ENCODE data around the gene GALNT15. TPM values are rescaled to one million over a fixed set of nuclear protein-coding genes. Genes with fewer than 3 reads are reported as not detected.
A peak's percentile ranks its signal among the peaks of the same experiment; 100 is the strongest.

The GALNT15 gene, protein sequence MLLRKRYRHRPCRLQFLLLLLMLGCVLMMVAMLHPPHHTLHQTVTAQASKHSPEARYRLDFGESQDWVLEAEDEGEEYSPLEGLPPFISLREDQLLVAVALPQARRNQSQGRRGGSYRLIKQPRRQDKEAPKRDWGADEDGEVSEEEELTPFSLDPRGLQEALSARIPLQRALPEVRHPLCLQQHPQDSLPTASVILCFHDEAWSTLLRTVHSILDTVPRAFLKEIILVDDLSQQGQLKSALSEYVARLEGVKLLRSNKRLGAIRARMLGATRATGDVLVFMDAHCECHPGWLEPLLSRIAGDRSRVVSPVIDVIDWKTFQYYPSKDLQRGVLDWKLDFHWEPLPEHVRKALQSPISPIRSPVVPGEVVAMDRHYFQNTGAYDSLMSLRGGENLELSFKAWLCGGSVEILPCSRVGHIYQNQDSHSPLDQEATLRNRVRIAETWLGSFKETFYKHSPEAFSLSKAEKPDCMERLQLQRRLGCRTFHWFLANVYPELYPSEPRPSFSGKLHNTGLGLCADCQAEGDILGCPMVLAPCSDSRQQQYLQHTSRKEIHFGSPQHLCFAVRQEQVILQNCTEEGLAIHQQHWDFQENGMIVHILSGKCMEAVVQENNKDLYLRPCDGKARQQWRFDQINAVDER
- total RNA-seq = 15.5 TPM

- DNase-seq (ENCODE audit: low spot score) = peak; percentile 73
Observed at GRCh38 chr3:16174389-16174788, at the start of gene GALNT15. Gene GALNT15 (plus strand): TSS chr3:16174680. CDS start chr3:16175152, 472 bp downstream.

DNA sequence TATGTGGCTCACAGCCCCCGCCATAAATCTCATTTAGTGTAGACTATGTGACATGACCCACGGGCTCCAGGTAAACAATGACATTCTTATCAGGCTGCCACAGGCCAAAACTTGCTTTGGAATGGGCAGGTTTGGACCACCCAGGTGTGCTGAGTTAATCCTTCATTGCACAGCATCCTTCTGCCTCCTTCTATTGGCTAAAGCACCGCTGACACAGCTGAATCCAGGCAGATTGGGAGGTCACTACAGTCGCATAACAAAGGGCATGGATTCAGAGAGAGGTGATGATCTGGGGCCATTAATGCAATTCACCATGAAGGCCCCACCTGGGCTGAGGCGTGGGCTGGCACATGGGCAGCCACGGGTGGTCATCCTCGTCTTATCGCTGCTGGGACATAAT lies 47.8 kb upstream of the GALNT15 start:
- no peak for DNase-seq (ENCODE audit: low spot score)

DNA sequence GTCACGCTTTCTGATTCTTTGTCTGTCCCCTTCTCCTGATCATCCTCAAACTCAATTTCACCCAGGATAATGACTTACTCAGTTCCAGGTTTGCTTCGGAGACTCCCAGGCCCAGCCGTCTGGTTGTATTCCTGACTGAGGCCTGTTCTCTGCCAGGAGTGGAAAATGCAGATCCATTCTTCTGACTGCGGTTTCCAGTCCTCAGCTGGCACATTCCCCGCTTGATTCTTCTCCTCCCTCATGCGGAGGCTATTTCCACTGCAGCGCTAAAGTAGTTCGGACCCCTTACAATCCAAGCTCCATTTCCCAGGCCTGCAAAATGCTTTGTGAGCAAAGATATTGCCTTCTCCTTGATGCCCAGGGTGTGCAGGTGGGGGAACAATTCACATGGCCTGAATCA lies 47.2 kb upstream of the GALNT15 start:
- no peak for DNase-seq (ENCODE audit: low spot score)

DNA sequence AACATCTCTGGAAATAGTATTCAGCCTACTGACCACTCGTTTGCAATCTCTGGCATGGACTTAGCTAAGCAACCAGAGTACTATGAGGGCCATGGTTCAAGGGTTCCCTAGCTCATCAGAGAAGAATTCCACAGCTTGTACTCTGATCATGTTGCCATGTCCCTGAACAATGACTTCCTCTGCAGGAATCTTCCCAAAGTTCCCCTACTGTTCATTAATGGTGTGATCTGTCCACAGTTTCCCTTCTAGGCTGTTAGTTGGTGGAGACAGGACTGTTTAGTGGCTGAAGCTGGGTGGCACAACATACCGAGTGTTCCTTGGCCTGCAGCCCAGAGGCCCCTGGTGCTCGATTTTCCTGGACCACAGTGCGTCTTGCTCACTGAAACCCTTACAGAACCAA lies 44.4 kb upstream of the GALNT15 start:
- no peak for DNase-seq (ENCODE audit: low spot score)

GRCh38 chr3:16132190-16132589 lies 42.3 kb upstream of the GALNT15 start:
- no peak for DNase-seq (ENCODE audit: low spot score)

DNA sequence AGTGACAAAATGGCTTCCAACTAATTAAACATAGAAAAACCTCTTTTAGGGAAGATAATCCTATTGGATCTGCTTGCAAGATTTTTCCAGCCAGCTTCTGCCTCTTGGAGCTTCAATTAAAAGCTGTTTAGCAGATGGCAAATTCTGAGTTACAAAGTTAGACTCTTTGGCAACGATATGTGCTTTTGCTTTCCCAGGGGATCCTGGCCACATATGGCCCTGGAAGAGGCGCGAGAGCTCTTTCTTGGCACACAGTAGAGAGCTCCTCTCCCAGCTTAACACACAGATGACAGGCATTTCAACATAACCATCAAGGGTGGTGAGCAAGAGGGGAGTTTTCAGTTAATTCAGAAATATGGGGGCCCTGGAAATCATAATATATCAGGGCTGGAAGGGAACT lies 41.6 kb upstream of the GALNT15 start:
- no peak for DNase-seq (ENCODE audit: low spot score)

GRCh38 chr3:16134173-16134928 lies 40.1 kb upstream of the GALNT15 start:
- no peak for DNase-seq (ENCODE audit: low spot score)

- no peak for DNase-seq (ENCODE audit: low spot score)
Observed at GRCh38 chr3:16136055-16136454, 38.4 kb upstream of the GALNT15 start.

DNA sequence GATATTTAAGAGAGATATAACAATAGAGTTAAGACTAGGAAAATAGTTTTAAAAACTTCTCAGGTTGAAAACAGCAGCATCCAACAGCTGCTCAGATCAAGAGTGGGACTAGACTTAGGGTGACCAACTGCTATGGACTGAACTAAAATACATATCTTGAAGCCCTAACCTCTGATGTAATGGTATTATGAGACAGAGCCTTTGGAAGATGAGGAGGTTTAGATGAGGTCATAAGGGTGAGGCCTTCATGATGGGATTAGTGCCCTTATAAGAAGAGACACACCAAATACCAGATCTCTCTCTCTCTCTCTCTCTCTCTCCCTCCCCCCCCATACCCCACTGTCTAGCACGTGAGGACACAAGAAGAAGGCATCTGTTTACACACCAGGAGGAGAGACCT lies 37.4 kb upstream of the GALNT15 start:
- no peak for DNase-seq (ENCODE audit: low spot score)

DNA sequence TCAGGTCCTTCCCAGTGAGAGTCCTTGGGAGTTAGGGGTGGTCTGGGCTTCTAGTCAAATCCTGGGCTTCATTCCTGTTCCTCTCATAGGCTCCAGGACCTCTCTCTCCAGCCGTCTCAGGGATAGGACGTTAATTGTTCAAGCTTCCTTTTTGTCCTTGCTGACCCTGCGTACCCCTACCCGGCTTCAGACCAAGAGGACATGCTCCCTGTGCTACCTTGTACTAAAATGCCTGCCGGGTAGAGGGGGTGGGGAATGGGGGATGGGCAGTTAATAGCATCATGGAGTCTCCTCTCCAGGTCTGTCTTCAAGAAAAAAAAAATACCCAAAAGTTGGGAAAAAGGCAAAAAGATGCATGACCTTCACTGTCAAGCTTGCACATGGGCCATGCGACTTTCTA lies 36.5 kb upstream of the GALNT15 start:
- no peak for DNase-seq (ENCODE audit: low spot score)

DNA sequence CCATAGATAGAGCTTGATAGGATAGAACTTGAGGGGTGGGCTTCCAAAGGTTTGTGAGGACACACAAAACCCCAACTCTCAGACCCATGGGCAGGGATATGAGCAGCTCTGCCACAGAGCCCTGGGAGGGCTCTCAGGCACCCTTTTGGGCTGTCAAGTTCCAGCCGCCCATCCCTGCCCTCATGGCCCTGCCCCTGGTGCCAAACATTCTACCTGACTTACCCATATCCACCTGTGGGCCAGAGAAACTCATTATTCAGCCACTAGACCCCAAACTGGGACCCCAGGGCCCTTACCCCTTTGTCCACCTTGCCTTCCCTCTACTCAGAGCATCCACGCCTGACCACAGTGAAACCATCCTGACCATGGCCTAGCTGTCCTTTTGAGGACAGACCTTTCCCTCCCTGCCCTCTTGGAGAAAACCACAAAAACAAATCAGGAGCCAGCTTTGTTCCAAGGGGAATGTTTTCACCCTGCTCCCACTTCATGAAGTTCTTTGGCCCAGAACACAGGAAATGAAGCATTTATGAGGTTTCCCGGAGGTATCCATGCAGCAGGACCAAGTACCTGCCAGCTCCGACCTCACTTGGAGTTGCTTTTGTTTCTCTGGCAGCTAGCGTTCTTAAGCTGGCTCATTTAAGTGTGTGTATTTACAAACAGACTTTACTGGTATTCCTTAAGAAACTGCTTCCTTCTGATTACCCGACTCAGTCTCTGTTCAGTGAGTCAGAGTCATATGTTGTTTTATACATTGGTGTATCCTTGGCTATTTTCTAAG lies 34.2 kb upstream of the GALNT15 start:
- no peak for DNase-seq (ENCODE audit: low spot score)

DNA sequence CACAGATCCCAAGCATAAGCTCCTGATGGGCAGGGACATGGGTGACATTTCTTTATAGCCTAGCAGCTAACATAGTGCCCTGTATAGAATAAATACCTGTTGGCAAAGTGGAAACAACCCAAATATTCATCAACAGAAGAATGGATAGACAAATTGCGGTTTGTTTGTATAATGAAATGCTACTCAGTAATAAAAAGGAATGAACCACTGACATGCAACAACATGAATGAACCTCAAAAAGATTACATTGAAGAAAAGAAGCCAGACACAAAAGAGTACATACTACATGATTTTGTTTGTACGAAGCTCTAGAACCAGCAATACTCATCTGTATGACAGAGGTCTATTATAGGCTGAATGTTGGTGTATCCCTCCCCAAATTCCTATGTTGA lies 33.6 kb upstream of the GALNT15 start:
- no peak for DNase-seq (ENCODE audit: low spot score)

- DNase-seq (ENCODE audit: low spot score) = no peak
Observed at GRCh38 chr3:16142350-16143025, 32.0 kb upstream of the GALNT15 start.

DNA sequence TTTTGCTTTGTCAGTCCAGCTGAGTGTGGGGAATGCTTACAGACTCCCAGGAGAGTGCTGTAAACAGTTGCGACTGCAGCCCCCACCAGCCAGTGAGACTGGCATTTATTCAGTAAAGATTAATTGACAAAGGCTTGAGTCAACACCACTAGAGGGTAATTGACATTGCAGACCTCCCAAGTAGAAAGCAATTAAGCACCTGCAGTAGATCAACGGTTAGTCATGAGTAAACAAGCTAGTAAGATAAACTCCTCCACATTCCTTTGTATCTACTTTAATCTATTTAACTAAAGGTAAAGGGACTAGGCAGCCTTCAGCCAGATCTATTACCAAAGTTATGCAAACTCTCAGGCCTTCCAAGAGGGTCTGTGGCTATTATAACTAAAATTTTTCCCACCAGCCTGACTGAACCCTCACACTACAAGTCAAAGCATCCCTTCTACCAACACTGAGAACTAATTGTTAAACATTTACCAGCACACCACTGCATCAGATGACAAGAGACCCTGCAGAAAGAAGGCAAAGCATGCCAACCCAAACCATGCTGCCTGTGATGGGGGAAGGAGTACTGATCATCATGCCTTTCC lies 30.5 kb upstream of the GALNT15 start:
- no peak for DNase-seq (ENCODE audit: low spot score)

DNA sequence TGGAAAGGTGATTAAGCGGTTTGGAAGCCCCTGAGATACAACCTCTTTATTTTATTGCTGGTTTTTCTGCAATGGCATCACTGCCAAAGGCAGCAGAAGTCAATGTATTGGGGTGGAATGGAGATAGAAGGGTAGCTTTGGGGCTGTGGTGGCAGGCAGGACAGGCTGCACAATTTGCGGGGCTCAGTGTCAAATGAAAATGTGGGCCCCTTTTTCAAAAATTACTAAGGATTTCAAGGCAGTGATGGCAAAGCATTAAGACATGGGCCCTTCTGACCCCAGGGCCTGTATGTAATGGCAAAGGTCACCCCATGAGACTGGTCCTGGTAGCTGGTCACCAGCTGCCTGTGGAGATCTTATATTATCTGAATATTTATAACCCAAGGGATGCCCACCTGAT lies 29.3 kb upstream of the GALNT15 start:
- no peak for DNase-seq (ENCODE audit: low spot score)

- DNase-seq (ENCODE audit: low spot score) = no peak
Observed at GRCh38 chr3:16146015-16146730, 28.3 kb upstream of the GALNT15 start.

GRCh38 chr3:16147220-16147994 lies 27.1 kb upstream of the GALNT15 start:
- no peak for DNase-seq (ENCODE audit: low spot score)

DNA sequence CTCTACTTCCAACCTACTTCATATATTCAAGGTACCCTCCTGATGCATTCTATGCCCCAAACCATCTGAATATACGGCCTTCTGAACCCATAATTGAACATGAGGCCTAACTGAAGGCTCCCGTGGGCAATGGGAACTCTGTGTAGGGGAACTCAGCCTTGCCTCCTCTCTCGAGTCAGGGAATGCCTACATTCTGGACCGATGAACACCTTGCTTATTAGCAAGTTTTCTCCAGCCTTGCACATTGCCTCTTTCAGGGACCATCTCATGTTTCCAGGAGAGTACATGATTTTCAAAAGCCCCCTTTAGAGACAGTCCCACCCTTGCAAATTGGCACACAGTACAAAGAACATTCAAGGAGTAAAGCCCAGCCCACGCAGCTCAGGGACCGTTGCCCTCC lies 26.3 kb upstream of the GALNT15 start:
- DNase-seq (ENCODE audit: low spot score) = no peak

DNA sequence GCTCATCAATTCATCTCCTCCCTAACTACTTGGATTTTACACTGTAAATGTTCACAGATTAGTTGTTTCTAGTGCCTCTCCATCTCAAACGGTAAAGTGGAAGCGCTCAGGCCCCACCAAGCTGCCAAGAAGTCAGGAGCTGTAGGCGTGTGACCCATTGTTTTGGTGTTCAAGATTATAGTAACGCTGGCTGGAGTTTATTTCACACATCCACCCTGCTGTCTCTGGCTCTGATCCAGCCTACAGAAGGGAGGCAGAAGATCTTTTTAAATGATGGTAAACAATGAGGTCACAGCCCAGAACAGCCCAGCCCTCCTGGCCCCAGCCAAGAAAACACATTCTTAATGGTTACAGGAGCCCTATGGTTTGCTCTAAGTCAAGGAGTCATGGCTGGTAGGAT lies 25.7 kb upstream of the GALNT15 start:
- peak; percentile 47 for DNase-seq (ENCODE audit: low spot score)

DNA sequence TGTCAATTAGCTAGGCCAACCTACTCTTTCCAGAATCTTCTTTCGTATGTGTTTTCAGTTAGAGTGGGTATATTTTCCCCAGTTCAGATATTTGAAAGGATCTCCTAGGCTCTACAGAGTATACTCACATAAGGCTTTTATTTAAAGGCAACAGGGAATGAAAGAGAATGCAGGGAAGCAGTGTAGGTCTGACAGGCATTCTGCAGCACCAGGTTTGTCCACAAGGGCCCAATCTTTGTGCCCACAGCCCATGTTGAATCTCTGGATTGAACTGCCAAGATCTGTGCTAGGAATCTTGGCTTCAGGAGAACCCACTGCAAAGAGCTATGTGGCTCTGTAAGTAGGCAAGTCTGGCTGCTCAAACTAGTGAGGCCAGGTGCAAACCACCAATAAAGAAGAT lies 24.2 kb upstream of the GALNT15 start:
- no peak for DNase-seq (ENCODE audit: low spot score)
